ENCODE data around the gene BICRAL.

GRCh38 chr6:42818416-42818815, 36.6 kb downstream of the BICRAL start:
- TF ChIP-seq POLR2A (IDR thresholded peaks at IDR 0.05; ENCODE audit: low read depth, low read length) (no peak), TAF1 (IDR thresholded peaks at IDR 0.05; ENCODE audit: borderline replicate concordance, low read depth, low read length) (no peak), POLR2AphosphoS5 (IDR thresholded peaks at IDR 0.05; ENCODE audit: low read depth, low read length) (no peak)
